ENCODE data around the gene SLC4A11.

SLC4A11 gene

DNA sequence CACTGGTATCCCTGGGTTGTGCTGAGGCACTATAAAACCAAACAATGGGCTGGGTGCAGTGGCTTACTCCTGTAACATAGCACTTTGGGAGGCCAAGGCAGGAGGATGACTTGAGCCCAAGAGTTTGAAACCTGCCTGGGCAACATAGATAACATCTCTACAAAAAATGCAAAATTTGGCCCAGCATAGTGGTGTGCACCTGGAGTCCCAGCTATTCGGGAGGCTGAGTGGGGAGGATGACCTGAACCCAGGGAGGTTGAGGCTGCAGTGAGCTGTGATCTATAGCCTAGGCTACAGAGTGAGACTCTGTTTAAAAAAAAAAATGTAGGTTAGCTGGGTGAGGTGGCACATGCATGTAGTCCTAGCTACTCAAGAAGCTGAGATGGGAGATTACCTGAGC is 7.7 kb upstream of the SLC4A11 start:
- no peak for DNase-seq (ENCODE audit: low read depth in 2 of 2)

DNA sequence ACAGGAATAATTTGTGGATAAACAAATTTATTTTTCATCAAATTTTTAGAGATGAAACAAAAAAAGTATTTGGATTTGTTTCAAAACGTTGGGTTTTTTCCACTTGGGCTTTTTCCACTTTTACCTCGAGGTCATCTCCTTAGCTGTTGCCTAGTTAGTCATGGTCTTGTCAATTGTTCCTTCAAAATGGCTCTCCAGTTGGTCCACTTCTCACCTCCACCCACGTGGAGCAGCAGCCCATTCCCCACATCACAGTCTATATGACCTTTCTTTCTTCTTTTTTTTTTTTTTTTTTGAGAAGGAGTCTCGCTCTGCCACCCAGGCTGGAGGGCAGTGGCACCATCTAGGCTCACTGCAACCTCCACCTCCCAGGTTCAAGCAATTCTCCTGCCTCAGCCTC is 6.7 kb upstream of the SLC4A11 start:
- no peak for DNase-seq (ENCODE audit: low read depth in 2 of 2)

DNA sequence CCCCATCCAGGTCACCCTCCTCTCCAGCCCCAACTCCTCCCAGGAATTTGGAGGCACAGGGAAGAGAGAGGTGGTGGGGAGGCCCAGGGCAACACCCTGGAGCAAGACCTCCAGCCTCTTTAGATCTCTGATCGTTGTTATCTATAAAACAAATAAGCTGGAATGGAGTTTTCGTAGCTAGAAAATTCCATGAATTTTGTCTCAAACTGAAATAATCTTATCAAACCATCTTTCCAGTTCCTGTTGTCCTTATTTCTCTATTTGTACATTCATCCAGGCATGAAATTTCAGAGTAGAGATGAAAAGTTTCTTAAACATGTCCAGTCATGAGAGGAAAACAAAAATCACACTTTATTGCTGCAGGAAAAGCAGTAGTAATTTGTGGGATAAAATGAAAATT is 6.2 kb upstream of the SLC4A11 start:
- no peak for DNase-seq (ENCODE audit: low read depth in 2 of 2)

DNA sequence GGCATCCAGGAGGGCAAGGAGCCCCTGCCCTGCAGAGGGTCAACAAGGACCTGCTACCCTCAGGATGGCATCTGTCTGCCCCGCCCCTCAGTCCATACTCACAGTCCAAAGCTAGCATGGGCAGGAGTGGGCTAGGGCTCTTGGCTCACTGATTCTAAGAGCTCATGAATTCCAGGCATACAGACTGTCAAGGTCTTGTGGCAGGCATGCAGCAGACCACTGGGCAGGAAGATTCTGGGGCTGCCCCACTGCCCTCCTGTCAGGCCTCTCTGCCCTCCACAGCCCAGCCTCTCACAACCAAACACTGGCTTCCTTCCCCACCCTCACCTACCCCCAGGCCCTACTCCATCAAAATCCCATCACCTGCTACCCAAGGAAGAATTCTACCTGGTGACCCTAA is 5.6 kb upstream of the SLC4A11 start:
- DNase-seq (ENCODE audit: low read depth in 2 of 2): no peak

DNA sequence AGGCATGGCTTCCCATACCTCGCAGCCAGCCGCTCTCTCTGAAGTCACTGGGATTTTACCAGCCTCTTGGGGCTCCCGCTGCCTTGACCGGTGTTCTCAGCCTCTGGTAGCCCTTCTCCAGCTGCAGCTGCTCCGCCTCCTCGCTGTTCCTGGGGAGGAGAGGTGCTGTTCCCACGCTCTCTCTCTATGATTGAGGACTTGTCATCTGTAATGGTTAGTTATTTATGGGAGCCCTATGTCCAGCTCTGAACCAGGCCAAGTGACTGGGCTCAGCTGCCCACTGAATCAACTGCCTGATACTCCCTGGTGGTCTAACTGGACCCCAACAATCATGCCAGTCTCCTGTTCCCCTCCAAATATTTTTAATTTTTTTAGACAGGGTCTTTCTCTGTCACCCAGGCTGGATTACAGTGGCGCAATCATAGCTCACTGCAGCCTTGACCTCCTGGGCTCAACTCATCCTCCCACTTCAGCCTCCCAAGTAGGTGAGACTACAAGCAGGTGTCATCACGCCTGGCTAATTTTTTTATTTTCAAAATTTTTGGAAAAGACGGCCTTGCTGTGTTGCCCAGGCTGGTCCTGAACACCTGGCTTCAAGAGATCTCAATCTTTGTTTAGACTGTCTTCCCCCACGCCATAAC is 4.8 kb upstream of the SLC4A11 start:
- DNase-seq (ENCODE audit: low read depth in 2 of 2): no peak

DNA sequence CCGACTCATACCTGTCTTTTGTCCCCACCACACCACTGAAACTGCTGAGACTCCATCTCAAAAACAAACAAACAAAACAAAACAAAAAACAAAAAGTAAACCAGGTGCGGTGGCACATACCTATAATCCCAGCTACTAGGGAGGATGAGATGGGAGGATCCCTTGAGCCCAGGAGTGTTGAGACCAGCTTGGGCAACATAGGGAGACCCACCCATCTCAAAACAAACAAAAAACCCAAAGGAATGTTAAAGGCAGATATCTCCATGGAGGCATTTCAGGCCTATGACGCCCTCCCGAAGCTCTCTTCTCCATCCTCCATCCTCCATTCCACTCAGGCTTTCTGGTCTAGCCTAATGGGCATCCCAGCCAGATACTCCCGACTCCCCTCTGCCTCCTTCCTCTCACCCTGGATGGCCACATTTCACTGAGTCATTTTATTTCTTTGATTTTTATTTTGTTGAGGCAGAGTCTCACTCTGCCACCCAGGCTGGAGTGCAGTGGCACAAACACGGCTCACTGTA is 3.2 kb upstream of the SLC4A11 start:
- DNase-seq (ENCODE audit: low read depth in 2 of 2): no peak

DNA sequence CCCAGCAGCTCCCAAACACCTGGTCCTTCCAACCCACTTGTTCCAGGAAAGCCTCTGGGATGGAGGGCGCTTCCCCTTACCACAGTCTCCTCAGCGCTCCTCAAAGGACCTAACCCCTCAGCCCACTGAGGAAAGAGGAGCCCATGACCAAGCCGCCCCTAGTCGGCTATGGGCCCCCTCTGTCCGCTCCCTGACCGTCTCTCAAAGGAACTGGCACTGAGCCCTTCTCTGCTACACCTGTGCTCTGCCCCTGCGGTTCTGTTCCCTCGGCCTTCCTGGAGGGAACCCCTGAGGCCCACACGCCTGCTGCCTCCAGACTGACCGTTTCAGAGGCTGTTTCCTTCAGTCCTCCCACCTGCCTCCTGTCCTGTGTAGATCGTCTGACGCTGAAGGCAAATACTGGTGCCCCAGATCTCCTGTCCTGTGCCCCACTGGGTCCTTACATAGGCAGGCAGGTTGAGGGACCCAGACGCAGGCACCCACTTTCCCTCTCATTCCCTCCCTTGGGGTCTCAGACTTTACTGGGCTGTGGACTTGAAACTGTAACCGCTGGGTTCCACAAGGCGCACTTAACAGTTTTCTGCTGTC is 1.9 kb upstream of the SLC4A11 start:
- no peak for DNase-seq (ENCODE audit: low read depth in 2 of 2)

DNA sequence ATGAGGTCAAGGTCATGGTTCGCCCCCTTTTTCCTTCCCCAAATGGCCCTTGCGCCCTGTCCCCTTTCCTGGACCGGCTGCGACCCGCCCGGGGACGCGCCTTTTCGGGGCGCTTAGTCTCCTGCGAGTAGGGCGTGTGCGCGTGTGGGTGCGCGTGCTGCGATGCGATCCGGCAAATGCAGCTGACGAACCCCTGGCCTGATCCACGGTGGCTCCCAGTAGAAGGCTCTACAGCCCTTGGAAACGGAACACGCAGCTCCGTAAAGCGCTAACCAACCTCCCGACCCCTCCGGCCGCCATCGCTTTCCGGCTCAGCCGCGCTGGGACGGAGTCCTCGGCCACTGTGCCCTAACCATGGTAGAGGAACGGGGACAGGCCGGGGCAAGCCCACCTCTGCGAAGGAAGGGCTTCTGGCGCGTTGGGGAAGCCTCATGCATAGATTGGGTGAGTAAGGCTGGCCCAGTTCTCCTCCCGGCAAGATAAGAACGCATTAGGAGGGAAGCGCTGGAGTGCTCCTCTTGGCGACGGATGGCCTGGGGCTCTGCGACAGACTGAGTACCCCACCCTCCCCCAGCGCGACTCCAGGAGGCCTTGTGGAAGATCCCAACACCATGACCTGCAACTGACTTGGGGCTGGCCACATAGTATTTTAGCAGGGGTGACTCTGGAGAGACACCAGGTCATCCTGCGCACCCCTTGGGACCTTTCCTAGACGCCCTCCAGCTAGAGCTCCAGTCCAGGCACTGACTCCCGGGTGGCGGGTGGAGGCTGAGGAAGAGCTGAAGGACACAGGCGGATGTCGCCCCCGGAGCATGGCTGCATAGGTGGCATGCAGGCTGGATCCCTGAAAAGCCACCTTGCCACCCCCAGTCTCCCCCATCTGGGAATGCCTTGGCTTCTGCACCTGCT is 1.1 kb upstream of the SLC4A11 start:
- DNase-seq (ENCODE audit: low read depth in 2 of 2): no peak

DNA sequence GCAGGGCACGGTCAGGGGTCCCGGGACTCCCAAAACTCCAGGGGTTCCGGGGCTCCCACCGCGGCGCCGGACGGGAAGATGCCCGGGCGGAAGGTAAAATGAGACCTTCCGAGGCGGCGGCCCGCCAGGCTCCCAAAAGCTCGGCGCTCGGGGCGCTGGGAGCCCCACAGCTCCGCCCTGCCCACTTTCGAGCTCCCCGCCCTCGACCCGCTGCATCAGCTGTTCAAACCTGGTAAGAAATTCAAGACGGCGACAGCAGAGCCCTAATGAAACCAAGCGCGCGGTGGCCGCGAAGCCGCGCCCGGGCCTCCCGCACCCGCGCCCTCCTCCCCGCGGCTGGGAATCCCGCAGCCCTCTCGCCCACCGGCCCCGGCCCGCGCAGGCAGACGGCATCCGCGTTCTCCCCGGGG is 369 bp downstream of the SLC4A11 start:
- peak; percentile 32 to 49 for DNase-seq (ENCODE audit: low read depth in 2 of 2)

DNA sequence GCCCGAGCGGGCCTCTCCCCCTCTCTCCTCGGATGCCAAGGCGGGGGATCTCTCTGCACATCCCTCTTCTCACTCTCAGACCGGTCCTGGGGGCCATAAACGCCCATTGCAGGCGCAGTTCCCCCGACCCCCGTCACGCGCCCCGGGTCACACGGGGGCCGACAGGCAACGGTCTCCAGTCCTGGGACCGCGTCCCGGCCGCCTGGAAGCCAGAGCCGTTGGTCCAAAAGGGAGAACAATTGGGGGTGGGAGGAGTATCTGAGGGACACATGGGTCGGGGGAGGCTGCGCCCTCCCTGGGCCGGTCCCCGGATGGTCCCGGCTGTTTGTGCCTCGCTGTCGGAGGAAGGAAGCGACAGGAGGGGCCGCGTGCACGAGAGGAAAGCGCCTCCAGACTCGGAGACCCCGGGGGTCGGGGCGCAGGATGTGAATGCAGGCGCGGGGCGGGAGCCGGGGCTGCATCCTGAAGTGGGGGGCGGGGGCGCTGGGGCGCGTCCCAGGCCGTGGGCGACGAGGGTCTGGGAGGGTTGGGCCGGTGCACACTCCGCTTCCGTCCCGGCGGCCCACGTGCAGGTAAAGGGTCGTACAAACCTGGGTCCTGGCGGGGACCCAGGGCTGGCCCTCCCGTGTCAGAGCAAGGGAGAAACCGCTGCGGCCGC is 903 bp downstream of the SLC4A11 start:
- no peak for DNase-seq (ENCODE audit: low read depth in 2 of 2)

DNA sequence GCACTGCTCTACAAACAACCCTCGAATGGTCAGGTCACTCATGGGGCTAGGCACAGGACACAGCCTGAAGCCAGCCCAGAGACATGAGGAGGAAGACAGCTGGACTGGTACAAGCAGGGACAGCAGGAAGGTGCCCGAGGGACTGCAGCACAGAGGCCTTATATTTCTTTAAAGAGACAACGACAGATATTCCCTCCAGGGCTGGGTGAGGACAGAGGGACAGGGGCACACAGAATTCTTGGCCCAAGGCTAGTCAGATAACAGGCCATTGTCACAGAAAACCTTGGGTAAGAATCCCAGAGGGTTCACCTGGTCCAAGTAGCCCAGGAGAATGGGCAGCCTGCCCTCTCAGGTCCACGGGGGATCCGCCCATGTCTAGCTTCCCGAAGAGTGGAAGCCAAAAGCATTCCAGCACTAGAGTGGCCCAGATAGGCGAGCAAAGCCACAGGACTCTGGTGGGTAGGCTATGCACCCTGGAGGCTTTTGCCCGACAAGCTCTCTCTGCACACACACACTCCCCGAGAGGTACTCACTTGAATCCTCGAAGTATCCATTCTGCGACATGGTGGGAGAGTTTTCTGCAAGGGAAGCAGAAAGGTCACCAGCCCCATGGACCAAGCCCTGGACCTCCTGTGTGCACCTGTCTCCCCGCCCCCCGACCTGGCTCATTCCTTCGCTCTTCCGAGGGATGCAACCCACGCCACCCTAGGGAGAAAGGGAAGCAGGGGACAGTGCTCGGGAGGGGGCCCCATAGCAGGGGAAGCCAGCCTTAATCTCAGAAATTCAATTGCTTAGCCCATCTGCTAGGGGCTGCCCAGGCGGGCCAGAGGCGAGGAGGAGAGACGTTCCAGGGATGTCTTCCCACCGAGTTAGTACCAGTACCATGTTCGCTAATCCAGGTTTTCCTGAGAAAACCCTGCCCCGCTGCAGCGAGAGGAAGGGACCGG is 1.7 kb downstream of the SLC4A11 start:
- DNase-seq (ENCODE audit: low read depth in 2 of 2): no peak

DNA sequence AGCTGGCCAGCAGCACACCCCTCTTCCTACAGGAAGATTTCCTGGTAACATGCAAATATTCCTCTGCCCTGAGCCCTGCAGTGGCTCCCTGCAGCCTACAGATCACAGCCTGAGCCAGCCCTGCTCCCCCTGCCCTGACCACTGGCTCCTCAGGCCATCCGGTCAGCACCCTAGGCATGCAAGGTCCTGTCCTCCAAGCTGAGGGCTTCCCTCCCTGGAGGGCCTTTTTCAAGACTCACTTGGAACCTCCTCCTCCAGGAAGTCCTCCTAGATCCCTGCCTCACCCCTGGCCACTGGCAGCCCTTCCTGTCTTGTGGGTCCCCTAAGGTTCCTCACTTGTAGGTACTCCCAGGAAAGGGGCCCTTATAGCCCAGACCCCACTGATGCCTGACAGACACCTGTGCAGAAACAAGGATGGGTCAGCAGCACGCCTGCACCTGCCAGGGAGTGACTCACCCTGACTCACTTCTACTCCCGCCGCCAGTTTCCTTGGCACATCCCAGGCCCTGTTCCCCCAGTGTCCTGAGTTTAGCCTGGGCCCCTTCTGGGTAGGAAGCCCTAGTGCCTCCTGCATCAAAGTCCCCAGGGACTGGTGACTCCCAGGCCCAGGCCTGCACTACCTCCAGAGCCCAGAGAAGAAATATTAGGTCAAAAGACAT is 3.2 kb downstream of the SLC4A11 start:
- DNase-seq (ENCODE audit: low read depth in 2 of 2): no peak

DNA sequence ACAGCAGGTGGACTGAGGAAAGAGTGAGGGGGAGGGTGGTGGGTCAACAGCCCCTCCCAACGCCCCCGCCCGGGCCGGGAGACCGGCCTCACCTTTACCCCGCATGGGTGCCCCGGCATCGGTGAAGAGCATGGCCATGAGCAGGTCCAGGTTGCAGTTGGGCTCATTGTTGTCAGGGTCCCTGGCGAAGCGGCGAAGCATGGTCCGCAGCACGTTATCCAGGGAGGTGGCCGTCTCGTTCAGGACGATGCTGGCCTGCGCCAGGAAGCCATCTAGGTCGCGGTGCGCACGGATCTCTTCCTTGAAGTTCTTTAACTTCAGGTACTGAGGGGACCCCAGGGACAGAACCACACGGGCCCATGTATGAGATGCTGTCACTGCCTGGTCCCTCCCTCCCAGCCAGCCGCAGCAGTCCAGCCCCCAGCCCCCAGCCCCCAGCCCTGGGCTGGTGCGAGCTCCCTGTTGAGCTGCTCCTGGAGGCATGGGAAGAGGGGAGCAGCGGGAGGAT is 4.9 kb downstream of the SLC4A11 start:
- DNase-seq (ENCODE audit: low read depth in 2 of 2): no peak

DNA sequence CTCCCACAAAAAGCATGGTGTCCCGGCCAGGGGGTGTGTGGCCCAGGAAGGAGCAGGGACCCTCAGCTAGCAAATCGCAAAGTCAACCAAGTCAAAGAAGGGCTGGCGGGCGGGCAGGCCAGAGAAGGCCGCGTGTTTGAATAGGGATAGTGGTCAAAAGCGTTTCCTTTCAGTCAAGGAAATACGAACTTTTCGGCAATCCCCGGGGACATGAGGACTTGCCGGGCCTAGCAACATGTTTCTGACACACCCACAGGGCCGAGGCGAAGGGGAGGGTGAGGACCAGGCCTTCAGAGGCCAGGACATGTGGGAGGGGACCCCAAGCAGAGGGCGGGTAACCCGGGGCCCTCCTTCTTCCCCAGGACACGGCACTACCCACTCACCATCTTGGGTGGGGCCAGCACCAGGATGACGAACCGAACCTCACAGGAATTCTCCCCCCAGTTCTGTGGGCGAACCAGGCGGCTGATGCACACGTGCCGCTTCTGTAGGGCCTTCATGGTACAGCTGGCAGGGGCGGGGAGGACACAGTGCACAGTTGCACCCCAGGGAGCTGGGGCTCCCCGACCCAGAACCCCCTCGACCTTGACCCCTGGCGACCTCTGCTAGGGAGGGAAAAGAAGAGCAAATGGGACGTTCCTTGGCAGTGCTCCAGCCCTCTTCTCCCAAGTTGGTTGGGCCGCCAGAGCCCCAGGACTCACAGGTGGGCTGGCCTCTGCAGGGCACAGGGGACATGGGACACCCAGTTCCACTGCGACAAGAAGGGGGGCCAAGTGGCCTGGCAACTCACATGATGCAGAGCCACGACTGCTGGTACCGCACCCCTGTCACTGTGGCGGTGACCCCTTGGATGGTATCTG is 5.6 kb downstream of the SLC4A11 start:
- DNase-seq (ENCODE audit: low read depth in 2 of 2): no peak

DNA sequence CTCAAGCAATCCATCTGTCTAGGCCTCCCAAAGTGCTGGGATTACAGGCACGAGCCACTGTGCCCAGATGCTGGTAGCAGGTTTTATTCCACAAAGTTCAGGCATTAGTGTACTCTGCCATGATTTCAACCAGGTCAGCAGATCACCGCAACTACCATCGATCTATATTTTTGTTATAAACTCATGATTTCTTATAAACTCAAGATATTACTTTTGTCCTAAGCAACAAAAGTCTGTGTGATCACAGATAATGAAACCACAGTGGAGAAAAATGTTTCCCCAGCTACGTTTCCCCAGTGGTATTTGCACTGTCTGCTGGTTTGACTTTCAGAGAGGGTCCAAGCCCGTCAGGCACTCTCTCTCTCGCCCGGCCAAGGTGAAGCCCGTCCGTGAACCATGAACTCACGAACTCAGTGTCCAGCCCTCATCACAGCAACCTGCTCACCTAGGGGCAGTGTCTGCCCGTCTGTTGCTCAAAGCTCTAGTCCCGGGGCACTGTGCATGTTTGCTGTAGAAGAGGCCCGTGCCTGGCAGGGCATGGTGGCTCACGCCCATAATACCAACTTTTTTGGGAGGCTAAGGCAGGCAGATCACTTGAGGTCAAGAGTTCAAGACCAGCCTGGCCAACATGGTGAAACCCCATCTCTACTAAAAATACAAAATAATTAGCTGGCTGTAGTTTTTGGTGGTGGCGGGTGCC is 7.0 kb downstream of the SLC4A11 start:
- DNase-seq (ENCODE audit: low read depth in 2 of 2): no peak

DNA sequence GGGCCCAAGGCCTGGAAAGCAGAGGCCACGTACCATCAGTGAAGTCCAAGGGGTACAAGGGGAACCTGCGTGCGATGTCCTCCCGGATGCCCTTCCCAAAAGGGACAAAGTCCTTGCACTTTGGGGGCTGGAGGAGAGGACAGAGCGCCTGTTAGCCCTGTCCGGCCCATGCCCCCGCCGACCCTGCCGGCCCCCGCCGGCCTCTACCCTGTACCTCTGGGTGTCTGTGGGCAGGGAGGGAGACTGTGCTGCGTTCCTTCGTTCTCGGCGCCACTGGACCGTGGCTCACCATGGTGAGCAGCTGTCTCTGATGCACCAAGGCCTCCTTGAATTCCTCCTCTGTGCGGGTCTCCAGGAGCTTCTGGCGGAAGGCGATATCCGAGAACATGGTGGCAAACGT is 7.9 kb downstream of the SLC4A11 start:
- DNase-seq (ENCODE audit: low read depth in 2 of 2): no peak

DNA sequence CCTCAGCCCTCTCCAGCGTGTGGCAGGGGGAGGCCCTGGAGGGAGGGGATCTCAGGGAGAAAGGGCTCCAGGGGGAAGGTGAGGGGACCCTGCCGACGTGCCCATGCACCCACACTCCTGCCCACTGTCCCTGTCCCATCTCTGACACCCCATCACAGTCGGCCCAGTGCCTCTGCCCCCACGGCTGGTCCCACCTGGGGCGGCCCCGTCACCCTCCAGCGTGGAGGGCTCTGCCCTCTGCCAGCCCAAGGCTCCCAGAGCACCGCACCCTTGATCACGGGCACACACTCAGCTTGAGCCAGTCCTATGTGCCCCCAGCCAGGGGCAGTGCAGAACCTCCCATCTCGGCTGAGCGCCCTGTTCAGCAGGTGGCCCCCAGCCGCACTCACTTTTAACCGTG is 9.2 kb downstream of the SLC4A11 start:
- no peak for DNase-seq (ENCODE audit: low read depth in 2 of 2)

DNA sequence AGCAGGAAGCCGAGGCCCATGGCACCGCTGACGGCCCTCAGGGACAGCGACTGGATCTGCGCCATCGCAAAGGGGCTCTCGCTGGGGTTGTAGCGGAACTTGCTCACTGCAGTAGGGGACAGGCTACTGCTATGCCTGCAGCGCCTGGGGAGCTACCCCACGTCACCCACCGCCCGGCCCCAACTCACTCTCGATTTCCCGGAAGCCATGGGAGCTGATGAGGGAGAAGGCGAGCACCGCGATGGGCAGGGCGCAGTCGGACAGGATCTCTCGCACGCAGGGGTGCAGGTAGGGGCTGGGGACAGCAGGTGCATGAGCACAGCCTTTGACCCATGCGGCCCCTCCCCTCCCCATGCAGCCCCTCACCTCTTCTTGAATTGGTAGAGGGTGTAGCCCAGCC is 9.8 kb downstream of the SLC4A11 start:
- DNase-seq (ENCODE audit: low read depth in 2 of 2): no peak

DNA sequence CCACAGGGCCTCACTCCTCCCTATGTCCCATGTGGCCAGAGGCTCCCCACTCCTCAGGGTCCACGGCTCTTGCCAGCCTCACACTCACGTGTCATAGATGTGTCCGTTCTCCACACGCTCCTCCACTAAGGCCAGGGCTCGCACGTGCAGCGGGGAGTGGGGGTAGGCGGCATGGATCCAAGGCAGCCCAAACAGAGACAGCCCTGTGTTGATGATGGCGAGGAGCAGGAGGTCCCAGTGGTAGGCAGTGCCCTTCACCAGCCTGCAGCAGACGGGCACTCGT is 10.3 kb downstream of the SLC4A11 start:
- DNase-seq (ENCODE audit: low read depth in 2 of 2): no peak
